Erythroblast (primary cell): Measurements from ENCODE around the gene SPATS2L.

Source experiments
- GATA1 ChIP-seq: IDR thresholded peaks from 2 replicates; pipeline ENCODE4 v1.6.1; 2011; ENCODE audit warnings: low read depth, mild to moderate bottlenecking, control low read depth, low read length, moderate library complexity
- POLR2A ChIP-seq: IDR thresholded peaks from 2 replicates; pipeline ENCODE4 v1.6.1; 2011; ENCODE audit warnings: mild to moderate bottlenecking, low read length

DNA sequence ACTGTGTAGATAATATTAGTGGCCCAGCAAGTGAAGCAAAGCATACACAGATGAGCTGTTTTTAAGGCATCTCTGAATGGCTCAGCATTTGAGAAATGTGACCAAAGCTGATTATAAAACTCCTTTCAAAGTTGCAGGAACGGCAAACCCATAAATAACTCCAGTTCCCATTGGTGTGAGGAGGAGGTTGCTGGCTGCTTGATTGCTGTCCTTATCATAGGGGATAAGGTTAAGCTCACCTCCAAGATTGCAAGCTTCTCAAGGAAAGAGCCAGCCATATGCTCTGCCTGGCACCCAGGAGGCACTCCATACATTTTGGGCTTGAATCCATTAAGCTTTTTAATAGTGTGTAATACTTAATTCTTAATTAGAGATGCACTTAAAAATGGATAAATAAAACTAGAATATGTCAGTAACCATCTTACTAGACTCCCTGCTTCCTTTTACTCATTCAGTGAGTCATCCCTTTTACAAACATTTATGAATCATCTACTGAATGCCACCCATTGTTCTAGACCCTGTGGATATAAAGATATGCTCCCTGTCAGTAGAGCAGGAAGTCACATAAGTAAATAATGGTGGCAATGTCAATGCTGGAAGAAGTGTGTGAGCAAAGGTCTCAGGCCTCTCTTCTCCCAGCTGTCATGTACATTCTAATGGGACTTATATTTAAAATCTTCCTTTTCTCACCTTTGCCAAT, 99.3 kb downstream of the SPATS2L start:
- TF ChIP-seq POLR2A (no peak), GATA1 (no peak)
